H1 (cell line): ENCODE results near the gene FMNL2. TPM values are rescaled to one million over a fixed set of nuclear protein-coding genes. Genes with fewer than 3 reads are reported as not detected.

Source experiments
- CTCF ChIA-PET: fragments of 300-600 bp; sonication (Branson Sonifier 250); formaldehyde crosslinking; loops from one replicate; lab custom pipeline; 2021; ENCODE audit not compliant: partially characterized antibody; lab: Charles Lee
- POLR2A ChIA-PET: fragments of 300-600 bp; sonication (Branson Sonifier 250); formaldehyde crosslinking; loops from one replicate; lab custom pipeline; 2021; ENCODE audit warnings: inconsistent platforms; ENCODE audit not compliant: partially characterized antibody; lab: Charles Lee
- DNase-seq, 2 experiments: peaks; one replicate each; pipeline versions ENCODE4 v3.0.0 to v3.0.0-alpha.2; 2010 to 2022; ENCODE audit warnings: low spot score in 2 of 2, low read depth in 1 of 2, mixed read lengths in 1 of 2
- FAIRE-seq: peaks from 2 replicates; lab custom pipeline; 2011; peaks lifted over from hg19 to GRCh38; lab: Jason Lieb, UNC
- H2AFZ ChIP-seq: 2 replicates; pipeline ENCODE4 v1.8.1; 2012; ENCODE audit warnings: low read length, inconsistent platforms
- H2AK5ac ChIP-seq: 2 replicates; pipeline ENCODE4 v1.6.1; 2013; ENCODE audit warnings: low read depth, low read length
- H2BK120ac ChIP-seq: replicated peaks from 2 replicates; pipeline ENCODE3; 2013; ENCODE audit warnings: low read depth, low read length, inconsistent platforms
- H2BK12ac ChIP-seq: 2 replicates; pipeline ENCODE4 v1.6.1; 2013; ENCODE audit warnings: low read depth, low read length
- H2BK15ac ChIP-seq: 2 replicates; pipeline ENCODE4 v1.6.1; 2013; ENCODE audit warnings: low read length
- H2BK20ac ChIP-seq: 2 replicates; pipeline ENCODE4 v1.6.1; 2013; ENCODE audit warnings: low read length
- H2BK5ac ChIP-seq: 2 replicates; pipeline ENCODE4 v1.6.1; 2013; ENCODE audit warnings: low read depth, low read length
- H3K14ac ChIP-seq: 2 replicates; pipeline ENCODE4 v1.6.1; 2013; ENCODE audit warnings: inconsistent platforms; ENCODE audit not compliant: insufficient read length
- H3K18ac ChIP-seq: 2 replicates; pipeline ENCODE4 v1.6.1; 2013; ENCODE audit warnings: low read length; ENCODE audit errors: extremely low read depth
- H3K23ac ChIP-seq: 2 replicates; pipeline ENCODE4 v1.6.1; 2013; ENCODE audit warnings: inconsistent platforms; ENCODE audit not compliant: insufficient read length
- H3K23me2 ChIP-seq: 2 replicates; pipeline ENCODE4 v1.6.1; 2013; ENCODE audit warnings: low read depth, low read length
- H3K27ac ChIP-seq: 2 replicates; pipeline ENCODE4 v1.6.1; 2011; ENCODE audit warnings: low read depth, low read length, inconsistent platforms
- H3K27me3 ChIP-seq, 4 experiments: replicated peaks in 1 of 4; 1 replicate in 1 of 4; 2 replicates in 3 of 4; pipeline versions ENCODE4 v1.6.1 to v1.8.1; 2011 to 2013; ENCODE audit warnings: low read length in 3 of 4, mild to moderate bottlenecking in 3 of 4, inconsistent platforms in 2 of 4, mixed read lengths in 2 of 4, moderate library complexity in 1 of 4; ENCODE audit not compliant: control insufficient read depth in 3 of 4, insufficient read depth in 3 of 4; ENCODE audit errors: extremely low read depth in 1 of 4
- H3K36me3 ChIP-seq, 4 experiments: 2 replicates each; pipeline versions ENCODE4 v1.6.1 to v1.8.1; 2011 to 2013; ENCODE audit warnings: mild to moderate bottlenecking in 4 of 4, low read length in 3 of 4, moderate library complexity in 2 of 4, control low read depth in 1 of 4, inconsistent platforms in 1 of 4; ENCODE audit not compliant: insufficient read depth in 4 of 4, control insufficient read depth in 2 of 4
- H3K4ac ChIP-seq: replicated peaks from 2 replicates; pipeline ENCODE3; 2013; ENCODE audit warnings: low read length, low read depth, mixed read lengths, inconsistent platforms; ENCODE audit not compliant: insufficient read length
- H3K4me1 ChIP-seq, 4 experiments: replicated peaks in 1 of 4; 1 replicate in 1 of 4; 2 replicates in 3 of 4; pipeline versions ENCODE4 v1.6.1 to v1.8.1; 2011 to 2013; ENCODE audit warnings: low read length in 3 of 4, inconsistent platforms in 2 of 4, mixed read lengths in 1 of 4; ENCODE audit not compliant: insufficient read depth in 4 of 4, control insufficient read depth in 3 of 4
- H3K4me2 ChIP-seq, 2 experiments: 2 replicates each; pipeline versions ENCODE4 v1.6.1 to v1.8.1; 2011 to 2013; ENCODE audit warnings: low read depth in 2 of 2, low read length in 2 of 2, control low read depth in 1 of 2, inconsistent platforms in 1 of 2, mild to moderate bottlenecking in 1 of 2; ENCODE audit not compliant: insufficient read depth in 1 of 2
- H3K4me3 ChIP-seq, 4 experiments: fragments of 200-600, 300-600 bp in 1 of 4; sonication (generic), shearing (Covaris generic), sonication (Bioruptor Twin) in 1 of 4; 2 replicates each; pipeline versions ENCODE4 v1.5.1 to v1.8.1; 2011 to 2016; ENCODE audit warnings: low read length in 4 of 4, low read depth in 3 of 4, control low read depth in 2 of 4, inconsistent platforms in 2 of 4, mild to moderate bottlenecking in 2 of 4, mixed read lengths in 1 of 4, moderate library complexity in 1 of 4; ENCODE audit not compliant: insufficient read depth in 2 of 4; ENCODE audit errors: extremely low read depth in 1 of 4
- H3K56ac ChIP-seq: replicated peaks from 2 replicates; pipeline ENCODE3; 2013; ENCODE audit warnings: low read depth, mild to moderate bottlenecking, mixed read lengths, low read length, inconsistent platforms; ENCODE audit not compliant: insufficient read length
- H3K79me1 ChIP-seq: 2 replicates; pipeline ENCODE4 v1.6.1; 2013; ENCODE audit warnings: low read depth, low read length, control low read depth
- H3K79me2 ChIP-seq, 2 experiments: 2 replicates each; pipeline versions ENCODE4 v1.6.1 to v1.8.1; 2012 to 2013; ENCODE audit warnings: low read length in 2 of 2, mild to moderate bottlenecking in 2 of 2, inconsistent platforms in 1 of 2; ENCODE audit not compliant: insufficient read depth in 2 of 2, control insufficient read depth in 1 of 2
- H3K9ac ChIP-seq, 4 experiments: replicated peaks in 1 of 4; 1 replicate in 1 of 4; 2 replicates in 3 of 4; pipeline versions ENCODE4 v1.6.1 to v1.8.1; 2011 to 2013; ENCODE audit warnings: low read depth in 3 of 4, low read length in 3 of 4, control low read depth in 2 of 4, mild to moderate bottlenecking in 2 of 4, moderate library complexity in 2 of 4, inconsistent platforms in 1 of 4; ENCODE audit errors: extremely low read depth in 1 of 4
- H3K9me3 ChIP-seq, 2 experiments: 2 replicates each; pipeline versions ENCODE4 v1.6.1 to v1.8.1; 2012 to 2013; ENCODE audit warnings: mild to moderate bottlenecking in 2 of 2, moderate library complexity in 2 of 2, control low read depth in 1 of 2, inconsistent platforms in 1 of 2, low read depth in 1 of 2, low read length in 1 of 2, mixed read lengths in 1 of 2; ENCODE audit not compliant: insufficient read depth in 2 of 2
- H4K20me1 ChIP-seq, 2 experiments: replicated peaks in 1 of 2; 2 replicates each; pipeline versions ENCODE3 to v1.8.1; 2011 to 2013; ENCODE audit warnings: inconsistent platforms in 2 of 2, low read length in 2 of 2, mild to moderate bottlenecking in 1 of 2; ENCODE audit not compliant: insufficient read depth in 2 of 2, control insufficient read depth in 1 of 2
- H4K5ac ChIP-seq: 2 replicates; pipeline ENCODE4 v1.6.1; 2013; ENCODE audit warnings: low read length, low read depth, mixed read lengths, inconsistent platforms; ENCODE audit not compliant: insufficient read length
- H4K8ac ChIP-seq: 2 replicates; pipeline ENCODE4 v1.8.0; 2013; ENCODE audit warnings: mild to moderate bottlenecking, moderate library complexity, low read length, inconsistent platforms; ENCODE audit not compliant: insufficient read depth; ENCODE audit errors: extremely low read depth
- H4K91ac ChIP-seq: replicated peaks from 2 replicates; pipeline ENCODE3; 2013; ENCODE audit warnings: low read length, mixed read lengths, inconsistent platforms; ENCODE audit not compliant: insufficient read length
- CTBP2 ChIP-seq: IDR thresholded peaks from 2 replicates; pipeline ENCODE4 v1.7.0; 2011; ENCODE audit warnings: borderline replicate concordance, mild to moderate bottlenecking, moderate library complexity, mixed read lengths, low read length; ENCODE audit not compliant: insufficient read depth, insufficient read length
- KDM4A ChIP-seq: IDR thresholded peaks from one replicate; pipeline ENCODE4 v1.7.1; 2012; ENCODE audit warnings: low read depth, mild to moderate bottlenecking, moderate library complexity, low read length, inconsistent platforms; ENCODE audit not compliant: severe bottlenecking
- KDM5A ChIP-seq: fragments of 200-600 bp; IDR thresholded peaks from 2 replicates; pipeline ENCODE4 v1.7.1; 2012; ENCODE audit warnings: mild to moderate bottlenecking, low read length, inconsistent platforms, mixed read lengths
- SP2 ChIP-seq: IDR thresholded peaks from 2 replicates; pipeline ENCODE4 v1.6.1; 2012; ENCODE audit warnings: mild to moderate bottlenecking, low read length, inconsistent platforms
- WGBS, 2 experiments: shearing (Covaris generic) in 1 of 2; methylation state at CpG; one replicate each; pipeline versions ENCODE4 v1.1.6 to v1.1.7; 2013 to 2015; ENCODE audit warnings: low lambda C conversion rate in 2 of 2, mixed read lengths in 2 of 2, inconsistent platforms in 1 of 2, low coverage in 1 of 2, missing lambda C conversion rate in 1 of 2; ENCODE audit not compliant: insufficient replicate concordance in 2 of 2, insufficient coverage in 1 of 2, insufficient read length in 1 of 2; ENCODE audit errors: extremely low coverage in 1 of 2, missing lambda C conversion rate in 1 of 2; 5-methylcytosine and 5-hydroxymethylcytosine counted together
- polyA plus RNA-seq, 7 experiments: library from polyadenylated mRNA; depleted of rRNA in 3 of 7; stranded (reverse) in 5 of 7; unstranded in 2 of 7; fragments of >200 nt in 5 of 7; fragments of 200-250 nt in 2 of 7; gene quantifications; 1 replicate in 5 of 7; 2 replicates in 1 of 7; 4 replicates in 1 of 7; pipeline versions ENCODE4 v1.2.1 to v1.2.3, GENCODE V29; 2011 to 2013; ENCODE audit warnings: missing spikeins in 2 of 7, mixed read lengths in 2 of 7
- total RNA-seq: library from RNA; stranded (reverse); fragmentation: NEBNext Ultra II Directional; extraction: Animal tissue kit (Norgen Biotek cat#: 25700); gene quantifications from 2 replicates; pipeline ENCODE4 v1.2.1, GENCODE V29; 2021

The FMNL2 gene
- total and polyA plus RNA-seq, 2 of the 8 experiments (the other 6 are each of a cell fraction or from before 2014, with no cell fraction given): 15.5 to 45.1 TPM

DNA sequence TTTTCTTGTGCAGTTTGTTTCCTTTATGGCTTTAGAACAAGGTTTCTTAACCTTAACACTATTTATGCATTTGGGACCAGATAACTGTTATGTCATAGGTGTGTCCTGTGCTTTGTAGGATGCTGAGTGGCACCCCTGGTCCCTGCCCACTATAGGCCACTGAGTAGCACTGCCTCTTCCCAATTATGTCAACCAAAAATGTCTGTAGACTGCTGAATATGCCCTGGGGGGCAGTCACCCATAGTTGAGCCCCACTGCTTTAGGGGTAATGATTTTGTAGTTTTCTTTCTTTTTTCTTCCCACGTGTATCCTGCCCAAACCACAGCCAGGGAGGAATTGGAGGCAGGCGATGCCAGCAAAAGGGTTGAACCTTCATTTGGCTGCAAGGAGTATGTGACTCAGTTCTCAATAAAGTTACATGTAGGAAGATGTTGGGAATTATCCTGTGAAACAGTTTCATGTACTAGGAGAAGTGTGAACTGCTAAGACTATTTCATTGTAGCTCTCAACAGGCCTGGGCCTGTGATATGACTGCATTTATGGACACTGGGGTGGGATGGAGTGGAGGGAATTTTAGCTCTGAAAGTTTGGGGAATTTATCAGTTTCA lies 65.7 kb downstream of the FMNL2 start:
- H3K4me2 ChIP-seq: no peak overlapping the region
- TF ChIP-seq SP2 (no peak), CTBP2 (no peak), KDM5A (no peak), KDM4A (no peak)

More for the DNA sequence above, 65.7 kb downstream of the FMNL2 start:
- no peak overlapping the region for H3K23ac ChIP-seq
- ChIA-PET POLR2A (interaction anchor here (1.1 to 1.4 kb wide), 2 partner anchors 10 to 11 kb away, joined by 3 read pairs; no protein-coding TSS in a partner anchor), CTCF (interaction anchor here (0.7 kb wide), 1 partner anchor 90 kb away, joined by 3 read pairs; no protein-coding TSS in a partner anchor)
- H3K27ac ChIP-seq: no peak overlapping the region
- H3K4ac ChIP-seq: no peak overlapping the region
- FAIRE-seq: no peak
- 100% methylated on average over 2 of the region's 2 CpGs; no CpG with 5 or more reads in 1 of the 2 experiments for WGBS, 2 experiments
- no peak overlapping the region for H3K56ac ChIP-seq
- H4K20me1 ChIP-seq: peaks cover 3 to 14% of the 10 kb centered on the region in 2 experiments
- no peak overlapping the region for H3K14ac ChIP-seq
- H3K9me3 ChIP-seq: no peaks in the 10 kb centered on the region
- H4K91ac ChIP-seq: no peak overlapping the region
- no peak overlapping the region for H3K4me3 ChIP-seq
- H2BK5ac ChIP-seq: no peak overlapping the region
- H2BK20ac ChIP-seq: no peak overlapping the region
- H2BK120ac ChIP-seq: no peak overlapping the region
- no peak overlapping the region for H3K18ac ChIP-seq
- H3K36me3 ChIP-seq: no peaks in the 10 kb centered on the region
- no peak overlapping the region for H4K5ac ChIP-seq
- H2BK15ac ChIP-seq: no peak overlapping the region
- H4K8ac ChIP-seq: no peak overlapping the region
- H2AK5ac ChIP-seq: no peak overlapping the region; the same call in 1 of the 2 replicates
- peaks cover 0 to 88% of the 10 kb centered on the region in 2 experiments for H3K79me2 ChIP-seq
- no peak overlapping the region for H3K9ac ChIP-seq
- H2AFZ ChIP-seq: no peak overlapping the region
- no peaks in the 10 kb centered on the region for H3K27me3 ChIP-seq
- DNase-seq: no peak
- H3K23me2 ChIP-seq: no peaks in the 10 kb centered on the region
- H3K79me1 ChIP-seq: peaks cover 14% of the 10 kb centered on the region
- peaks cover 0 to 16% (median 3%) of the 10 kb centered on the region in 4 experiments; a peak in 4 of 7 replicates for H3K4me1 ChIP-seq
- H2BK12ac ChIP-seq: no peak overlapping the region
